K562 (cell line): ENCODE measurements around the gene DIP2C.

Source experiments
- CTCF ChIP-seq, 3 experiments: IDR thresholded peaks in 2 of 3; conservative IDR thresholded peaks in 1 of 3; 2 replicates each; pipeline ENCODE4 v1.5.1; 2011 to 2012; ENCODE audit warnings: low read length in 3 of 3, mild to moderate bottlenecking in 3 of 3, control low read depth in 2 of 3, improper control_type of control experiment in 1 of 3, inconsistent platforms in 1 of 3, low read depth in 1 of 3, mixed read lengths in 1 of 3, moderate library complexity in 1 of 3; ENCODE audit not compliant: insufficient read depth in 2 of 3
- FOSL1 ChIP-seq: fragments of 200-800 bp; sonication (Bioruptor generic); conservative IDR thresholded peaks from 2 replicates; pipeline ENCODE4 v1.6.1; 2016; ENCODE audit warnings: missing genetic modification characterization, missing compliant biosample characterization
- FOXM1 ChIP-seq, 2 experiments: fragments of 450-650 bp in 1 of 2; sonication (generic) in 1 of 2; formaldehyde crosslinking in 1 of 2; IDR thresholded peaks; 2 replicates each; pipeline versions ENCODE4 v1.6.1 to v1.9.0; 2017 to 2022; ENCODE audit warnings: low read depth in 2 of 2, mild to moderate bottlenecking in 2 of 2, missing genetic modification reagents in 1 of 2, moderate library complexity in 1 of 2
- MED1 ChIP-seq: sonication (generic); formaldehyde crosslinking; IDR thresholded peaks from 2 replicates; pipeline ENCODE4 v1.8.1; 2023; ENCODE audit warnings: missing genetic modification reagents, borderline replicate concordance
- NFXL1 ChIP-seq: fragments of 450-650 bp; formaldehyde crosslinking; IDR thresholded peaks from 2 replicates; pipeline ENCODE4 v1.4.0; 2021; ENCODE audit warnings: mild to moderate bottlenecking
- SIN3A ChIP-seq, 2 experiments: fragments of 150-350 bp in 1 of 2; IDR thresholded peaks; 2 replicates each; pipeline ENCODE4 v1.6.1; 2011 to 2016; ENCODE audit warnings: borderline replicate concordance in 2 of 2, low read depth in 2 of 2, low read length in 2 of 2, mild to moderate bottlenecking in 2 of 2, moderate library complexity in 2 of 2; ENCODE audit not compliant: control insufficient read depth in 1 of 2
- ZNF232 ChIP-seq: sonication (generic); formaldehyde crosslinking; IDR thresholded peaks from 2 replicates; pipeline ENCODE4 v1.8.0; 2022; ENCODE audit warnings: mild to moderate bottlenecking, missing genetic modification reagents

GRCh38 chr10:378930-379704 lies 310.4 kb downstream of the DIP2C start:
- TF ChIP-seq CTCF (IDR thresholded peaks at IDR 0.05 in 2 of 3, conservative IDR thresholded peaks at IDR 0.05 in 1 of 3; ENCODE audit: insufficient read depth in 2 of 3, low read depth in 1 of 3, low read length in 3 of 3), result no peak
- no peak for TF ChIP-seq MED1 (CRISPR knock-in tag)
- TF ChIP-seq FOSL1 (tag), result no peak
- no peak for TF ChIP-seq FOXM1 (IDR thresholded peaks at IDR 0.05; ENCODE audit: low read depth)
- TF ChIP-seq FOXM1 (CRISPR knock-in tag; IDR thresholded peaks at IDR 0.05; ENCODE audit: low read depth), result no peak
- no peak for TF ChIP-seq SIN3A (IDR thresholded peaks at IDR 0.05; ENCODE audit: borderline replicate concordance in 2 of 2, control insufficient read depth in 1 of 2, low read depth in 2 of 2, low read length in 2 of 2)
- TF ChIP-seq ZNF232 (CRISPR knock-in tag), result no peak
- TF ChIP-seq NFXL1 (CRISPR knock-in tag), result no peak
